ENCODE measurements around the gene TMEM39B. TPM values are rescaled to one million over a fixed set of nuclear protein-coding genes. Genes with fewer than 3 reads are reported as not detected.

The TMEM39B gene
- total and polyA plus RNA-seq, 2 of the 4 experiments (the other 2 are of a cell fraction) = 6.5 to 28.7 TPM

- WGBS, 2 experiments (ENCODE audit: extremely low coverage in 2 of 2, insufficient read length in 1 of 2) = no CpG with 5 or more reads among the region's 3 CpGs
- Histone ChIP-seq H3K9me1 (ENCODE audit: insufficient read depth, low read length) (peaks cover 17% of the 10 kb centered on the region), H4K20me1 (ENCODE audit: insufficient read depth, low read length) (peaks cover 51% of the 10 kb centered on the region), H3K36me3 (ENCODE audit: control insufficient read depth, insufficient read depth, low read length) (no peaks in the 10 kb centered on the region), H3K9me3 (ENCODE audit: control insufficient read depth, insufficient read depth, low read length) (no peaks in the 10 kb centered on the region), H3K9ac (ENCODE audit: low read depth, low read length) (no peak overlapping the region), H3K4me1 (ENCODE audit: control insufficient read depth, insufficient read depth, low read length) (no peaks in the 10 kb centered on the region), H4K5ac (ENCODE audit: low read depth, low read length) (no peak overlapping the region), H2BK120ac (ENCODE audit: low read depth, low read length) (no peak overlapping the region), H2BK5ac (ENCODE audit: low read depth, low read length, poor library complexity, severe bottlenecking) (no peak overlapping the region), H3K27me3 (ENCODE audit: control insufficient read depth, insufficient read depth, low read length) (no peaks in the 10 kb centered on the region), H2AK5ac (ENCODE audit: low read depth, low read length) (no peak overlapping the region), H4K8ac (ENCODE audit: low read depth in 2 of 2, low read length in 2 of 2) (no peak overlapping the region), H2AFZ (replicated peaks; ENCODE audit: low read length, poor library complexity) (no peak overlapping the region), H3K18ac (ENCODE audit: low read depth, low read length) (no peak overlapping the region), H3K4me3 (ENCODE audit: insufficient read depth, low read depth, low read length) (no peak overlapping the region), H3K27ac (ENCODE audit: insufficient read depth, low read length) (no peak overlapping the region), H4K91ac (ENCODE audit: insufficient read depth, low read depth, low read length) (no peak overlapping the region), H2BK20ac (ENCODE audit: low read depth, low read length) (no peak overlapping the region), H2AK9ac (replicated peaks; ENCODE audit: low read depth, low read length, poor library complexity) (no peak overlapping the region), H3K14ac (replicated peaks; ENCODE audit: low read depth, low read length) (no peak overlapping the region), H3K4me2 (ENCODE audit: low read depth, low read length) (no peak overlapping the region), H3K79me1 (ENCODE audit: low read depth in 1 of 2, low read length in 2 of 2) (peaks cover 25 to 73% of the 10 kb centered on the region in 2 experiments), H2BK15ac (ENCODE audit: low read depth, low read length) (no peak overlapping the region), H3K56ac (ENCODE audit: extremely low read depth, insufficient read depth, low read length) (no peak overlapping the region), H3K4ac (ENCODE audit: low read depth, low read length) (no peak overlapping the region), H3K23ac (ENCODE audit: low read depth, low read length) (no peak overlapping the region)
- in situ Hi-C loops (cut with MboI; ENCODE audit: low sequenced_read_pairs) = no loop called here
- no TSS peak for BruUV-seq (replicated peaks)
- intact Hi-C loops (cut with micrococcal nuclease) = no loop called here
- POLR2A ChIA-PET (ENCODE audit: unreplicated experiment) = no interaction called here
- dilution Hi-C loops (cut with HindIII; ENCODE audit: low sequenced_read_pairs, unreplicated experiment) = no loop called here
- TF ChIP-seq MXI1 (IDR thresholded peaks at IDR 0.05; ENCODE audit: borderline replicate concordance, low read depth, low read length) = no peak
- no peak for TF ChIP-seq MAFK (IDR thresholded peaks at IDR 0.05; ENCODE audit: low read depth, low read length)
- no peak for TF ChIP-seq RCOR1 (IDR thresholded peaks at IDR 0.05; ENCODE audit: insufficient replicate concordance, low read length)
- no peak for TF ChIP-seq MAZ (IDR thresholded peaks at IDR 0.05; ENCODE audit: borderline replicate concordance, low read depth, low read length)
- TF ChIP-seq RFX5 (IDR thresholded peaks at IDR 0.05; ENCODE audit: low read depth, low read length) = no peak
- TF ChIP-seq POLR2A (IDR thresholded peaks at IDR 0.05; ENCODE audit: low read depth, low read length) = no peak
- TF ChIP-seq NFE2L2 (IDR thresholded peaks at IDR 0.05; ENCODE audit: low read depth, low read length) = no peak
- no peak for TF ChIP-seq USF2 (IDR thresholded peaks at IDR 0.05; ENCODE audit: low read depth, low read length)
- no peak for ATAC-seq (ENCODE audit: low read depth)
- CTCF ChIA-PET = no interaction called here
- DNase-seq = no peak
Measured at GRCh38 chr1:32126770-32127169, 54.0 kb downstream of the TMEM39B start.

Data from IMR-90 (cell line).